Ovary (tissue), 9 donors: ENCODE results near the gene CAMK2D. TPM values are rescaled to one million over a fixed set of nuclear protein-coding genes. Genes with fewer than 3 reads are reported as not detected.

ENCODE experiments used
- DNase-seq, 5 donors: peaks; one replicate each; pipeline ENCODE4 v3.0.0-alpha.2; 2019 to 2020
- H3K27ac ChIP-seq, 2 donors: fragments of 200-600 bp; one replicate each; pipeline versions ENCODE4 v1.5.1 to v1.8.0; 2019 to 2022
- H3K27me3 ChIP-seq: fragments of 200-600 bp; one replicate; pipeline ENCODE4 v1.8.0; 2022
- H3K36me3 ChIP-seq: fragments of 200-600 bp; sonication (generic); one replicate; pipeline ENCODE4 v1.5.1; 2019
- H3K4me1 ChIP-seq: one replicate; pipeline ENCODE4 v1.8.1; 2013; ENCODE audit warnings: mild to moderate bottlenecking, moderate library complexity; ENCODE audit not compliant: insufficient read depth
- H3K4me3 ChIP-seq: fragments of 200-600 bp; sonication (generic); one replicate; pipeline ENCODE4 v1.5.1; 2017
- H3K9me3 ChIP-seq, 2 donors: fragments of 200-600 bp in 1 of 2; sonication (generic) in 1 of 2; one replicate each; pipeline versions ENCODE4 v1.5.1 to v1.8.1; 2013 to 2019; ENCODE audit warnings: mild to moderate bottlenecking in 1 of 2, moderate library complexity in 1 of 2
- EP300 ChIP-seq: sonication (generic); formaldehyde crosslinking; IDR thresholded peaks from one replicate; pipeline ENCODE4 v1.6.1; 2017; ENCODE audit warnings: antibody characterized with exemption
- POLR2A ChIP-seq: fragments of 450-650 bp; IDR thresholded peaks from one replicate; pipeline ENCODE4 v1.6.1; 2017; ENCODE audit warnings: antibody characterized with exemption, mild to moderate bottlenecking, moderate library complexity
- whole genome bisulfite sequencing, 3 donors: extraction: QIAGEN DNeasy Blood & Tissue Kit in 1 of 3; methylation state at CpG; one replicate each; pipeline versions ENCODE4 v1.1.5 to v1.1.7; 2013 to 2017; 5-methylcytosine and 5-hydroxymethylcytosine counted together
- intact Hi-C, 4 donors: fragments of 100-400 bp; cut with DNase I; formaldehyde crosslinking; loops; one replicate each; pipeline versions ENCODE4 v1.11.0 to v1.15.1; 2022 to 2023
- polyA plus RNA-seq, 2 donors: library from polyadenylated mRNA; stranded (reverse); fragments of 200-250 nt in 1 of 2; fragments of 350-450 nt in 1 of 2; fragmentation: Illumina TruSeq in 1 of 2; extraction: RNeasy Lipid Tissue Mini Kit (QIAGEN cat#74804) in 1 of 2; gene quantifications; one replicate each; pipeline ENCODE4 v1.2.3, GENCODE V29; 2013 to 2014
- total RNA-seq, 7 donors: library from RNA; depleted of rRNA in 2 of 7; stranded (reverse); fragments of >200 nt in 2 of 7; fragmentation: NEBNext Ultra II Directional in 3 of 7; extraction: Animal tissue kit (Norgen Biotek cat#: 25700) in 3 of 7; gene quantifications; one replicate each; pipeline versions ENCODE4 v1.1.0 to v1.2.4, GENCODE V29; 2016 to 2023
- TF ChIP-seq, protein P1 (sequence below), 3 donors: fragments of 450-650 bp in 2 of 3; fragments of 200-600 bp in 1 of 3; IDR thresholded peaks; one replicate each; pipeline versions ENCODE4 v1.5.1 to v1.8.0; 2016 to 2022; ENCODE audit warnings: antibody characterized with exemption in 3 of 3, mild to moderate bottlenecking in 1 of 3
- donor health status: DM: no; HTN: no; CAD: no; lungs with moderate emphysema.
- donor health status: DM: no; HTN: no; CAD: no.
- donor health status: Bipolar disorder and iron deficiency.
- donor health status: DM: yes; HTN: yes; CAD: no.
- donor health status: DM: no; HTN: no; CAD: no.
- donor health status: DM: yes; HTN: yes; CAD: no.

Gene CAMK2D
- total and polyA plus RNA-seq, 9 donors = 14.2 to 36.9 (median 32.2) TPM

DNA sequence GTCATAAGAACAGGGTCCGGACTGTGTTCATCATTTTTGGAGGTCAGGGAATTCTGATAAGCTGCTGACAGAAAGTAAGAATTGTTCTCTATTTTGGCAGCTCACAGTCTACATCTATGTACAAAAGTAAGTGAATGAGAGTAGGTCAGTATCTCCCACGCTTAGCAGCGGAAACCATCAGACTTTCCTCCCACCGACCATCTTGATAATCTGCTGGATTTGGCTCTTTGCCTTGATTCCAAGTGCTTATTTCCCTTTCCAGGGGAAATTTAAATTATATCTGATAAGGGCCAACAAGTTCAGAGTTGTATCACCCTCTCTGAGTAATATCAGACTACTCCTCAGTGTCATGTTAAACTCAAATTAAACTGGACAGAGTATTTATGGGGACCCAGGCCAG, 118.0 kb downstream of the CAMK2D start:
- Histone ChIP-seq H3K27me3 (no peaks in the 10 kb centered on the region), H3K4me1 (peaks cover 12% of the 10 kb centered on the region), H3K27ac (no peak overlapping the region), H3K4me3 (no peak overlapping the region), H3K9me3 (no peaks in the 10 kb centered on the region), H3K36me3 (no peaks in the 10 kb centered on the region)
- 77 to 87% (median 82%) methylated on average over 4 of the region's 4 CpGs for WGBS, 3 donors
- no peak for TF ChIP-seq POLR2A
- TF ChIP-seq EP300 = no peak
- TF ChIP-seq, protein P1, sequence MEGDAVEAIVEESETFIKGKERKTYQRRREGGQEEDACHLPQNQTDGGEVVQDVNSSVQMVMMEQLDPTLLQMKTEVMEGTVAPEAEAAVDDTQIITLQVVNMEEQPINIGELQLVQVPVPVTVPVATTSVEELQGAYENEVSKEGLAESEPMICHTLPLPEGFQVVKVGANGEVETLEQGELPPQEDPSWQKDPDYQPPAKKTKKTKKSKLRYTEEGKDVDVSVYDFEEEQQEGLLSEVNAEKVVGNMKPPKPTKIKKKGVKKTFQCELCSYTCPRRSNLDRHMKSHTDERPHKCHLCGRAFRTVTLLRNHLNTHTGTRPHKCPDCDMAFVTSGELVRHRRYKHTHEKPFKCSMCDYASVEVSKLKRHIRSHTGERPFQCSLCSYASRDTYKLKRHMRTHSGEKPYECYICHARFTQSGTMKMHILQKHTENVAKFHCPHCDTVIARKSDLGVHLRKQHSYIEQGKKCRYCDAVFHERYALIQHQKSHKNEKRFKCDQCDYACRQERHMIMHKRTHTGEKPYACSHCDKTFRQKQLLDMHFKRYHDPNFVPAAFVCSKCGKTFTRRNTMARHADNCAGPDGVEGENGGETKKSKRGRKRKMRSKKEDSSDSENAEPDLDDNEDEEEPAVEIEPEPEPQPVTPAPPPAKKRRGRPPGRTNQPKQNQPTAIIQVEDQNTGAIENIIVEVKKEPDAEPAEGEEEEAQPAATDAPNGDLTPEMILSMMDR (IDR thresholded peaks at IDR 0.05) = no peak
- DNase-seq = no peak
- intact Hi-C loops = no loop called here

DNA sequence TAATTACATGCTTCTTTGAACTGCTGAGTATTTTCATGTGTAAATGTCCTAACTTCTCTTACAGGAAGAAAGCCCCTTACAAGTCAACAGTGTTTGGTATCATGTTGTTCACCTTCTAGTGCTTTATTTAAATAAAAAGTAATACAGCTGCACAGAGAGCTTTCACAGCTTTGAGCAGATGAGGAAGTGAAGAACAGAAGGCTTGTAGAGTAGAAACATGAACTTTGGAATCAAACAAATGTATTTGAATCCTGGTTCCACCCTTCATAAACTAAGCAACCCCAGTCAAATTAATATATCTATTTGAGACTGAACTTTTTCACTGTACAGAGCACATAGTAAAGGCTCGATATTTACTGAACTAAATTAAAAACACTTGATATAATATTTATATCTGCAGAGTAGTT, 120.5 kb downstream of the CAMK2D start:
- intact Hi-C loops = no loop called here
- no peaks in the 10 kb centered on the region for H3K9me3 ChIP-seq
- H3K36me3 ChIP-seq = no peaks in the 10 kb centered on the region
- DNase-seq = no peak
- H3K4me3 ChIP-seq = no peak overlapping the region
- H3K27ac ChIP-seq = no peak overlapping the region
- H3K4me1 ChIP-seq = peaks cover 15% of the 10 kb centered on the region
- 67 to 80% (median 79%) methylated on average over 1 of the region's 1 CpG for WGBS, 3 donors
- H3K27me3 ChIP-seq = no peaks in the 10 kb centered on the region
- TF ChIP-seq EP300 (no peak), POLR2A (no peak)
- TF ChIP-seq, protein P1 (IDR thresholded peaks at IDR 0.05) = no peak

DNA sequence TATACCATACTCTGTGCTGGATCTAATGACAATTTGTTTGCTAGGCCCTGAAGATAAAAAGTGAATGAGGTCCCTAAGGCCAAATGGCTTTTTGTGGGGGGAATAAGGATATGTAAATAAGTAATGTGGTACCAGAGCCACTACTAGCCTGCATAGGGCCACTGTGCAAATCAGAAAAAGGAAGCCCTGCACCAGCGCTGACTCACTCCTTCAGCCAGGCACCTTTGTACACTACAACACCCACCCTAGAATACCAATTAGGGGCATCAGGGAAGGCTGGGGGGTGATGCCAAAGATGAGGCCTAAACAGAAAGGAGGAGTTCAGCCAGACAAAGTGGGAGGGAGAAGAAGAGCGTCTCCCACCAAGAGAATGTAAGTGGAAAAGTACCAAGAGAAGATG, 122.2 kb downstream of the CAMK2D start:
- Histone ChIP-seq H3K4me1 (peaks cover 9% of the 10 kb centered on the region), H3K27ac (no peak overlapping the region), H3K36me3 (no peaks in the 10 kb centered on the region), H3K4me3 (no peak overlapping the region), H3K27me3 (no peaks in the 10 kb centered on the region), H3K9me3 (no peaks in the 10 kb centered on the region)
- WGBS, 3 donors = 83 to 92% (median 85%) methylated on average over 2 of the region's 2 CpGs
- no peak for TF ChIP-seq POLR2A
- TF ChIP-seq, protein P1 (IDR thresholded peaks at IDR 0.05) = no peak
- no peak for TF ChIP-seq EP300
- DNase-seq = no peak
- intact Hi-C loops = no loop called here

DNA sequence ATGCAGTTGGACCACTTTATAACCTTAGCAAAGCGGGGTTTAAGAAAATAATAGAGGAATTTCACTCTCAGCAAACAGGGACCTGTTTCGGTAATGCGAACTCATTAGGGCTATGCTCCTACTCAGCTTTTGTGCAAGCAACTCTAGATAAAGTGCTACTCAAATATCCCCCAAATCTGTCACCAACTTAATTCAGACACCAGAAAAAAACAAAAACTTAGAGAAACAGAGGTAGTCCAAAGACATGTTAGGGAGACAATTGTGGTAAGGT, 123.0 kb downstream of the CAMK2D start:
- intact Hi-C loops = no loop called here
- no peak for DNase-seq
- Histone ChIP-seq H3K4me1 (peaks cover 9% of the 10 kb centered on the region), H3K4me3 (no peak overlapping the region), H3K27me3 (no peaks in the 10 kb centered on the region), H3K36me3 (no peaks in the 10 kb centered on the region), H3K9me3 (no peaks in the 10 kb centered on the region), H3K27ac (no peak overlapping the region)
- 95 to 99% (median 98%) methylated on average over 3 of the region's 3 CpGs for WGBS, 3 donors
- no peak for TF ChIP-seq EP300
- no peak for TF ChIP-seq POLR2A
- TF ChIP-seq, protein P1 (IDR thresholded peaks at IDR 0.05) = no peak
